T-helper 2 cell (primary cell): ENCODE measurements around the gene CST9.
"Not testable (repeated sequence)": the region's sequence is repeated elsewhere in the genome, so short reads cannot be mapped to it uniquely, and the experiment has no call there.

Experiments
- DNase-seq, 5 experiments: peaks; one replicate each; pipeline versions ENCODE4 v3.0.0 to v3.0.0-alpha.2; 2012 to 2022

The CST9 gene

DNA sequence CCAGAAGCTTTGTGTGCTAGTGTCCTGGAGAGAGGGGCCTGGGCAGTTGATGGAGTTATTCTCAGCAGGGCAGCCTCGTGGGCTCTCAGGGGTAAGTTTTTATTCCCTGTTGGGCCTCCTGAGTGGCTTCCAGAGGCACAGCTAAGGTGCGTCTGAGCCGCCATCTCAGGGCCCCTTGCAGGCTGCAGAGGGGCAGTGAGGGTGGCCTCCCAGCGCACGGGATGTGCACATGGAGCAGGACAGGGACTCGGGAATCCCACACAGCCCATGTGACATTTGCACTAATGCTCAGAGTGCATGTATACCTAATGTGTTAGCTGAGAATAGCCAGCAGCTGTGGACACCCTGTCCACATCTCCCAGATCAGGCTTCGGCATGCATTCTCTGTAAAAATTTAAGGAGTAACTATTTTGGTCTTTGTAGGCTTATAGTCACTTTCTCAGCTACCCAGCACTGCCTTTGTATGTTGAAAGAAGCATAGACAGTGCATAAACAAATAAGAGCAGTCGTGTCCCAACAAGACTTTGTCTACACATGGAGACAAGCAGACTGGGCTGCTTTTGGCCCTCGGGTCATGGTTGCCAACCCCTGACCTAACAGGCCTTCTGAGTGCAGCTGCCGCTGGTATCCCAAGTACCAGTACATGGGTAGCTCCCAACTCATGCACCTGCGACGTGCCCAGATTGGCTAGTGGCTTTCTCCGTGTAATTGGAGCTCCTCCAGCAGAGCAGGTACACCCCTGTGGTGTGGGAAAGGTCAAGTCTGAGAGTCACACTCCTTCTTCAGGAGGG is 18.8 kb downstream of the CST9 start:
- no peak for DNase-seq

DNA sequence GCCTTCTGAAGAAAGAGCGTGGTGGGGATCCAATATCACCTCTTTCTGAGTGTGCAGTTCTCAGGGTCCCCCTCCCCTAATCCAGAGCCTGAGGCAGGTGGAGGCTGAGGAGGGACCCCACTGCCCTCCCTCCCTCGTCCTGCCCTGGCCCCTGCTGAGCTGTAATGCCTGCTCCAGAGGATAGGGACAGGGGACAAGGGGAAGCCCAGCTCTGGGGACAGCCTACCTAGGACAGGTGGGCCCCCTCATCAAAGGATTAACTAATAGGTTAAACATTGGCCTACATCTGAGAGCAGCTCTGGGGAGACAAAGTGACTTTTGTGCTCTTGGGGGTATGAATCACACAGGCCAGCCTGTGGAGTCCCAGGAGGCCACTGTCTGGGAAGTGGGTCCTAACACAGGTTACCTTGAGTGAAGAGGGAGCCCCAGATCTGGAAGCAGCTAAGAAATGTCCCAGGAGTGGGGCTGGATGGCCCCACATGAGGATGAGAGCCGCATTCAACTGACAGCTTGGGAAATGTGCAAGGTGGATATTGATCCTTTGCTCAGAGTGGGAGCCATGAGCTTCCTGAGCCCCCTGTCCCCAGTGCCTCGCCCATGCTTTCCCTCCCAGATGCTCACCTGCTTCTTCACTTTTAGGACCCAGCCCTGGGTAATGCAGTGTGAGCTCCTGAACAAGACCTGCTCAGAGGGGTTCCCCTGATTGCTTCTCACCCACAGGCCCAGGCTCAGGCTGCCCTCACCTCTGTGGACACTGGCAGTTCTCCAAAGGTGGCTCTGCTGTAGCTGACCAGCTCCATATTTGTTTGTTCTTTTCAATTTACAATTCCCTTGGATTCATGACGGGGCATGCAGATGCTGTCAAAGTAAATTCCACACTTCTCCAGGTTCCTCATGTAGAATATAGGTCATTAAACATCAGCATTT is 19.6 kb downstream of the CST9 start:
- DNase-seq: no peak

- DNase-seq: no peak
Measured at GRCh38 chr20:23585449-23585807, 20.3 kb downstream of the CST9 start.

DNA sequence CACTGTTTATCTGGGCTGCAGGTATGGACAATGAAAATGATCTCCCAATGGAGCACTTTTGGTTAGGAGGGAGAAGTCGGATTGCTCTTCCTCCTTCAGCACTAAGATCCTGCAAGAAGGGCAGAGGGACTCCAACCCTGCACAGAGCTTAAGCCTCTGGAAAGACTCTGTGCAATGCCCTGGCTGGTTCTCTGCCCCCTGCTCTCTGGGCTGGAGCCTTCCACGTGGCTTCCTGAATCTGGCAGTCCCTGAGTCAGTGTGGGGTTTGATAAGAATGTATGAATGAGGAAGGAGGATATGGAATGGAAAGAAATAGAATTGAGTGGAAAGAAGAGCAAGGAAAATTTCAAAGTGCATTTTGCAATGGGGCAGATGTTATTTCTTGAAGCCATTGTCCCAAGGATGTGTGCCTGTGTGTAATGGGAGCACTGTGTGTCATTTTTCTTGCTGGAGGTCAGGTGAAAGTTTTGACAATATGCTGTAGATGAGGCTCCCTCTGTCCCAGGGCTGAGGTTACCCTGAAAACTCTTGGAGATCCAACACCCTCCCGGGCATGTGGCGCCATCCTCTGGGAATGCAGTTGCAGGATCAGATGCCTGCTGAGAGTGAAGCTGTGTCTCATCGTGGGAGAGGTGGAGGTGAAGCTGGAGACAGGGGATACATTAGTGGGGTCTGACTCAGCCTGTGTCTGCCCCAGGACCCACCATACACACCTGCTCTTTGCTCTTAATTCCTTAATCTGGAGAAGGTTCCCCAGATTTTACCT is 21.1 kb downstream of the CST9 start:
- DNase-seq: no peak

- DNase-seq: no peak
Measured at GRCh38 chr20:23583526-23583925, 22.2 kb downstream of the CST9 start.

DNA sequence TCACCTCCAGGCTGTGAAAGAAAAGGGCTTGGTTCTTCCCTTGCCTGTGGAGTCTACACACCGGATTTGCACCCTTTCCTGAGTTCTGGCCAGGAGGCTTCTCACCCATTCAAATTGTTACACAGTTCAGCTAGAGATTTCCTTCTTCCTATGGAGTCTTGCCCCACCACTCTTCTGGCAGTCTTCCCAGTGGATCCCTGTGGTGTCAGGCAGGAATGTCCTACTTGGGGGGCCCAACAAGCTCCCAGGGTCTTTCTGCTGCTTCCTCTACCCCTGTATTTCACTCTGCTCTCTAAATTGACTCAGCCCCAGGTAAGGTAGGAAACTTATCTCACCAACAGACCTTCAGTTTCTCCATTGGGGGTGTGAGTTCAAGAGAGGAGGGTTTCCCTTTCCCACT is 23.4 kb downstream of the CST9 start:
- DNase-seq: no peak

GRCh38 chr20:23581833-23582232 is 23.9 kb downstream of the CST9 start:
- not testable (repeated sequence) for DNase-seq

- DNase-seq: no peak
Measured at GRCh38 chr20:23574977-23575376, 30.7 kb downstream of the CST9 start.

- DNase-seq: no peak
Measured at GRCh38 chr20:23570178-23570760, 35.4 kb downstream of the CST9 start.

DNA sequence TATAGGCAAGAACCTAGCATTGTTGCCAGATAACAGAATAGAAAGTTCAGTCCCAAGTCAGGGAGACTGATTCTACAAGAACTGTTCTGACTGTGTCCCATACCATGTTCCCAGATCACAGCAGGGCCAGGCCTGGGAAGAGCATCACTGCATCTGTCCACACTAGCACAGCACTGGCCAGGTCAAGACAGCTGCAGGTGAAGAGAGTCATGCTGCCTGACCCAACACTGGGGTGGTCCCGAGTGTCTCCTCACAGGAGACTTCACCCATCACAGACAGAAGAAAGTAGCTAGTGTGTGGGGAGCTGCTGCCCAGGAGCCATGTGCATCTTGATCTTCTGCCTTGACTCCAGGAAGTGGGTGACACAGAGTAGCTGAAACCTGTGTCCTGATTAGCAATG is 36.1 kb downstream of the CST9 start:
- DNase-seq: no peak

DNA sequence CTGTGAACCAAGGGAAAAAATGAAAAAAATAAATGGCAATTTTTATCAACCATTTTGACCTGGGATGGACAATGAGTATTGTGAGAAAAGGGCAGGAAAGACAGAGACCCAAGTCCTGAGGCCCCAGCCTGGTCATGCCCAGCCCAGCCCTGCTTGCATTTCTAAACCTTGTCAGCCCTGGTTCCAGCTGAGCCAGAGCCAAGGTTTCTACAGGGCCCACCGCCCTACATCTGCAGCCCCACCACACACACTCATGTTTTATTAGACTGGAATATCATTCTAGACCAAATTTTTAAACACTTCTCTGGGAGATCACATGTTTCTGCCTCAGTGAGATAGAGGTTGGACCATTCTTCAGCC is 36.8 kb downstream of the CST9 start:
- DNase-seq: no peak

- no peak for DNase-seq
Measured at GRCh38 chr20:23568320-23568970, 37.3 kb downstream of the CST9 start, which contains the start of gene CST9L. Gene CST9L (minus strand): TSS chr20:23568484. CDS start chr20:23568450, 34 bp downstream.

DNA sequence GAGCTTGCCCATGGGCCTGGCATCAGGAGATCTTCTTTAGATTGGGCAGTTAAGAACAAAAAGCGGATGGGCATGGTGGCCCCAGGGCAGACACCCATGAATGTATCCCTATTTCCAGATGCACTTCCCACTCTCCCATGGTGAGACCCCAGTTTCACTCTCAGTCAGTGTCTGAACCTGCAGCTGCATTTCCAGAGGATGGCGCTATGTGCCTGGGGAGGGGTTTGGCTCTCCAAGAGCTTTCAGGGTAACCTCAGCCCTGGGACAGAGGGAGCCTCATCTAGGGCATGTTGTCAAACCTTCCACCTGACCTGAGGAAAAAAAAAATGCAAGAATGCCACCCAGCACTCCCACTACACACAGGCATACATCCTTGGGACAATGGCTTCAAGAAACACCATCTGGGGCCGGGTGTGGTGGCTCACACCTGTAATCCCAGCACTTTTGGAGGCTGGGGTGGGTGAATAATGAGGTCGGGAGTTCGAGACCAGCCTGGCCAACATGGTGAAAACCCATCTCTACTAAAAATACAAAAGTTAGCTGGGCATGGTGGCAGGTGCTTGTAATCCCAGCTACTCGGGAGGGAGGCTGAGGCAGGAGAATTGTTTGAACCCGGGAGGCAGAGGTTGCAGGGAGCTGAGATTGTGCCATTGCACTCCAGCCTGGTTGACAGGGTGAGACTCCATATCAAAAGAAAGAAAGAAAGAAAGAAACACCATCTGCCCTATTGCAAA is 39.4 kb downstream of the CST9 start:
- DNase-seq: no peak

- no peak for DNase-seq
Measured at GRCh38 chr20:23565503-23566045, 40.1 kb downstream of the CST9 start.

GRCh38 chr20:23564927-23565326 is 40.8 kb downstream of the CST9 start:
- no peak for DNase-seq

DNA sequence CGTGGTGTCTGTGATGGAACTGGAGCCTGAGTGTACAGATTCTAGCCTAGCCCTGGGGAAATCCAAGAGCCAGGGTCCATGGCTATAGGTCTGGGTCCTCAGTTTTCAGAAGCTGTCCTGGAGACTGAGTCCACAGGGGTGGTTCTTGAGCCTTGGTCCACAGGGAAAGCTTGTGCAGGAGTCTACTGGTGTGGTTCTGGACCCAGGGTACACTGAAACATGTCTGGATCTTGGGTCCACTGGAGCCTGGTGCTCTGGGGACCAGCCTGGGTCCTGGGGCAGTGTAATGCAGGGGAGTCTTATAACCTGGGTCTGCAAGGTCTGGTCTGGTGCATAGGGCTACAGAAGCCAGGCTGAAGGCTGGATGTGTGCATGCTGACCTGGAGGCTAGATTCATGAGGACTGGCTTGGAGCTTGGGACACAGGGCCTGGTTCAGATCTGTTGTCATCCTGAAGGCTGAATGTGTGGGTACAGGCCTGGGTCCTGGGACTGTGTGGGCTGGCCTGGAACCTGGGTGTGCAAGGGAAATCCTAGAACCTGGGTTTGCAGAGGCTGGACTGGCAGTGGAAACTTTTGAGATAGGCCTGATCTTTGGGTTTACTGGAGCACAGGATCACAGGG is 42.9 kb downstream of the CST9 start:
- no peak for DNase-seq

DNA sequence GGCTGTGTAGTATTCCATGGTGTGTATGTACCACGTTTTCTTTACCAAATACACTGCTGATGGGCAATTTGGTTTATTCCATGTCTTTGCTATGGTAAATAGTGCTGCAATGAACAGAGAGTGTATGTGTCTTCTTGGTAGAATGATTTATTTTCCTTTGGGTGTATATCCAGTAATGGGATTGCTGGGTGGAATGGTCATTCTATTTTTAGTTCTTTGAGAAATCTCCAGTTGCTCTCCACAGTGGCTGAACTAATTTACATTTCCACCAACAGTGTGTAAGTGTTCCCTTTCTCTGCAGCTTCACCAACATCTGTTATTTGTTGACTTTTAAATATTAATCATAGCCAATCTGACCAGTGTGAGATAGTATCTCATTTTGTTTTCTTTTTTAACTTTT is 51.3 kb downstream of the CST9 start:
- DNase-seq: no peak
